Measurements from ENCODE around the gene MINDY4. TPM values are rescaled to one million over a fixed set of nuclear protein-coding genes. Genes with fewer than 3 reads are reported as not detected.

MINDY4 gene
- total and polyA plus RNA-seq, 2 donors (not counting 1 experiment from before 2014, with no cell fraction given), result 0.12 to 1.1 TPM

DNA sequence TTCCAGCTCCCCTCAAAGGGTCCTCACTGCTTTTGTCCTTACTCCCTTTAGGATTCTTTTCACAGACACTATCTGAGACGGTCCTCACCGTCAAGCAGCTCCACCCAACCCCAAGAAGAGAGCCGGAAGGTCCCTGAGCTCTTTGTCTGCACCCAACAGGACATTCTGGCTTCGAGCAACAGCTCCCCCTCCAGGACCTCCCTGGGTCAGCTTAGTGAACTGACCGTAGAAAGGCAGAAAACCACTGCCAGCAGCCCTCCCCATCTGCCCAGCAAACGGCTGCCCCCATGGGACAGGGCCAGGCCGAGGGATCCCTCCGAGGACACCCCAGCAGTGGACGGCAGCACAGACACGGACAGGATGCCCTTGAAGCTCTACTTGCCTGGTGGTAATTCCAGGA, 19.9 kb downstream of the MINDY4 start:
- 97% methylated on average over 10 of the region's 10 CpGs for WGBS (ENCODE audit: insufficient coverage)
- CTCF ChIA-PET, result no interaction called here
- intact Hi-C loops (cut with micrococcal nuclease), result no loop called here

DNA sequence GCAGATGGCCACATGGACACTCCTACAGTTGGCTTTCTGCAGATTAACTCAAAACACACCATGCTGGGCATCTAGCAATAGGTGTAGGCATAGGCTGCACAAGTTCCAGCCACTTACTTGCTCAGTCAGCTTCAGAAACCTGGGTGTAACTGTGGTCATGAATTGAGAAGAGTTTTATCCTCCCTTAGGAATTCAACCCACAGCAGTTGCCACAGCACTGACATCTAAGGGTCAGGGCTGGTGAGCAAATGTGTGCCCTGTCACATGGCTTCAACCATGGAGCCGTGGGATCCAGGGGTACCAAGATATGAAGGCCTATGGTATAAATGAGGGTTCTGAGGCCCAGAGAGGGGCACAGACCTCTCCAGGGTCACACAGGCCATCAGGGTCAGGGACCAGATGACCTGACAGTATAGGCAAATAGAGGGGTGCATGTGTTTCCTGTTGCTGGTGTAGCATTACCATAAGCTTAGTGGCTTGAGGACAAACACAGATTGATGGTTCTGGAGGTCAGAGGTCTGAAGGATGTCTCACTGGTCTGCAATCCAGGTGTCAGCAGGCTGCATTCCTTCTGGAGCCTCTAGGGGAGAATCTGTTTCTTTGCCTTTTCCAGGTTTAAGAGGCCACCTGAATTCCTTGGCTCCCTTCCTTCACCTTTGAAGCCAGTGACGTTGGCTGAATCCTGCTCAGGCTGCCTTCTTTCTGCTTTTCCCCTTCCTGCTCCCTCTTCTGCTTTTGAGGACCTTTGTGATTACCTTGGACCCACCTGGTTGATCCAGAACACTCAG, 24.1 kb downstream of the MINDY4 start:
- Histone ChIP-seq H3K36me3 (replicated peaks in 1 of 2; ENCODE audit: control extremely low read depth in 1 of 2, control insufficient read depth in 1 of 2, extremely low read depth in 1 of 2, insufficient read depth in 2 of 2, low read length in 1 of 2) (no peaks in the 10 kb centered on the region), H3K27ac (ENCODE audit: low read length in 2 of 2) (no peak overlapping the region), H3K4me2 (replicated peaks; ENCODE audit: low read depth, low read length, poor library complexity, severe bottlenecking) (no peak overlapping the region), H3K4me3 (ENCODE audit: control extremely low read depth in 1 of 5, extremely low read depth in 1 of 5, insufficient read depth in 1 of 5, low read depth in 2 of 5, low read length in 4 of 5) (no peak overlapping the region), H4K20me1 (ENCODE audit: control insufficient read depth, insufficient read depth, low read length, poor library complexity, severe bottlenecking) (no peaks in the 10 kb centered on the region), H2AFZ (ENCODE audit: insufficient read depth, low read depth, low read length, poor library complexity, severe bottlenecking) (no peak overlapping the region), H3K9ac (ENCODE audit: low read length) (no peak overlapping the region), H3K79me2 (ENCODE audit: control insufficient read depth, insufficient read depth, low read length) (no peaks in the 10 kb centered on the region), H3K9me3 (ENCODE audit: control extremely low read depth in 1 of 3, control insufficient read depth in 2 of 3, insufficient read depth in 1 of 3, low read length in 2 of 3) (no peaks in the 10 kb centered on the region), H3K27me3 (replicated peaks in 1 of 4; ENCODE audit: control extremely low read depth in 1 of 4, control insufficient read depth in 3 of 4, insufficient read depth in 4 of 4, low read length in 3 of 4) (no peaks in the 10 kb centered on the region), H3K4me1 (ENCODE audit: control insufficient read depth in 2 of 2, insufficient read depth in 2 of 2, low read length in 2 of 2) (peaks cover 0 to 15% of the 10 kb centered on the region in 2 donors)
- H3K4me3 Mint-ChIP-seq, result no peak overlapping the region
- DNase-seq (no peak), ATAC-seq (ENCODE audit: low read depth) (no peak)
- H3K9me3 Mint-ChIP-seq (ENCODE audit: insufficient read depth), result no peaks in the 10 kb centered on the region
- CTCF ChIA-PET, result no interaction called here
- no peak overlapping the region for H3K27ac Mint-ChIP-seq
- 62% methylated on average over 2 of the region's 2 CpGs for WGBS (ENCODE audit: insufficient coverage)
- POLR2A ChIA-PET, result no interaction called here
- intact Hi-C loops (cut with micrococcal nuclease), result no loop called here
- no peaks in the 10 kb centered on the region for H3K27me3 Mint-ChIP-seq
- no peak for TF ChIP-seq EZH2 (IDR thresholded peaks at IDR 0.05; ENCODE audit: borderline replicate concordance, insufficient read depth, low read depth, low read length, poor library complexity, severe bottlenecking)
- TF ChIP-seq, protein P1, sequence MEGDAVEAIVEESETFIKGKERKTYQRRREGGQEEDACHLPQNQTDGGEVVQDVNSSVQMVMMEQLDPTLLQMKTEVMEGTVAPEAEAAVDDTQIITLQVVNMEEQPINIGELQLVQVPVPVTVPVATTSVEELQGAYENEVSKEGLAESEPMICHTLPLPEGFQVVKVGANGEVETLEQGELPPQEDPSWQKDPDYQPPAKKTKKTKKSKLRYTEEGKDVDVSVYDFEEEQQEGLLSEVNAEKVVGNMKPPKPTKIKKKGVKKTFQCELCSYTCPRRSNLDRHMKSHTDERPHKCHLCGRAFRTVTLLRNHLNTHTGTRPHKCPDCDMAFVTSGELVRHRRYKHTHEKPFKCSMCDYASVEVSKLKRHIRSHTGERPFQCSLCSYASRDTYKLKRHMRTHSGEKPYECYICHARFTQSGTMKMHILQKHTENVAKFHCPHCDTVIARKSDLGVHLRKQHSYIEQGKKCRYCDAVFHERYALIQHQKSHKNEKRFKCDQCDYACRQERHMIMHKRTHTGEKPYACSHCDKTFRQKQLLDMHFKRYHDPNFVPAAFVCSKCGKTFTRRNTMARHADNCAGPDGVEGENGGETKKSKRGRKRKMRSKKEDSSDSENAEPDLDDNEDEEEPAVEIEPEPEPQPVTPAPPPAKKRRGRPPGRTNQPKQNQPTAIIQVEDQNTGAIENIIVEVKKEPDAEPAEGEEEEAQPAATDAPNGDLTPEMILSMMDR (IDR thresholded peaks at IDR 0.05), result no peak
- peaks cover 17% of the 10 kb centered on the region for H3K4me1 Mint-ChIP-seq

More for the DNA sequence above, 19.9 kb downstream of the MINDY4 start:
- DNase-seq (no peak), ATAC-seq (ENCODE audit: low read depth) (no peak)
- POLR2A ChIA-PET, result no interaction called here
- no peak overlapping the region for H3K4me2 ChIP-seq (replicated peaks; ENCODE audit: low read depth, low read length, poor library complexity, severe bottlenecking)
- H3K27ac ChIP-seq (ENCODE audit: low read length in 2 of 2), result no peak overlapping the region
- no peaks in the 10 kb centered on the region for H3K36me3 ChIP-seq (replicated peaks in 1 of 2; ENCODE audit: control extremely low read depth in 1 of 2, control insufficient read depth in 1 of 2, extremely low read depth in 1 of 2, insufficient read depth in 2 of 2, low read length in 1 of 2)
- H3K79me2 ChIP-seq (ENCODE audit: control insufficient read depth, insufficient read depth, low read length), result no peaks in the 10 kb centered on the region
- no peak overlapping the region for H2AFZ ChIP-seq (ENCODE audit: insufficient read depth, low read depth, low read length, poor library complexity, severe bottlenecking)
- Mint-ChIP-seq H3K27me3 (no peaks in the 10 kb centered on the region), H3K4me1 (no peaks in the 10 kb centered on the region), H3K4me3 (no peak overlapping the region), H3K27ac (no peak overlapping the region), H3K9me3 (ENCODE audit: insufficient read depth) (no peaks in the 10 kb centered on the region)
- H3K4me1 ChIP-seq (ENCODE audit: control insufficient read depth in 2 of 2, insufficient read depth in 2 of 2, low read length in 2 of 2), result no peaks in the 10 kb centered on the region
- H3K27me3 ChIP-seq (replicated peaks in 1 of 4; ENCODE audit: control extremely low read depth in 1 of 4, control insufficient read depth in 3 of 4, insufficient read depth in 4 of 4, low read length in 3 of 4), result no peaks in the 10 kb centered on the region
- no peaks in the 10 kb centered on the region for H4K20me1 ChIP-seq (ENCODE audit: control insufficient read depth, insufficient read depth, low read length, poor library complexity, severe bottlenecking)
- H3K9ac ChIP-seq (ENCODE audit: low read length), result no peak overlapping the region
- TF ChIP-seq, protein P1 (IDR thresholded peaks at IDR 0.05), result no peak
- TF ChIP-seq EZH2 (IDR thresholded peaks at IDR 0.05; ENCODE audit: borderline replicate concordance, insufficient read depth, low read depth, low read length, poor library complexity, severe bottlenecking), result no peak
- H3K4me3 ChIP-seq (ENCODE audit: control extremely low read depth in 1 of 5, extremely low read depth in 1 of 5, insufficient read depth in 1 of 5, low read depth in 2 of 5, low read length in 4 of 5), result no peak overlapping the region
- H3K9me3 ChIP-seq (ENCODE audit: control extremely low read depth in 1 of 3, control insufficient read depth in 2 of 3, insufficient read depth in 1 of 3, low read length in 2 of 3), result no peaks in the 10 kb centered on the region
